HCT116 (cell line): ENCODE data around the gene ARID5B.

Experiments
- CTCF ChIP-seq, 3 experiments: fragments of 200-600 bp in 1 of 3; sonication (generic) in 1 of 3; IDR thresholded peaks in 2 of 3; conservative IDR thresholded peaks in 1 of 3; 2 replicates each; pipeline ENCODE4 v1.5.1; 2012 to 2017; ENCODE audit warnings: low read depth in 2 of 3, low read length in 2 of 3, antibody characterized with exemption in 1 of 3, borderline replicate concordance in 1 of 3, control low read depth in 1 of 3, mild to moderate bottlenecking in 1 of 3, mixed read lengths in 1 of 3, mixed run types in 1 of 3, moderate library complexity in 1 of 3; ENCODE audit not compliant: insufficient read depth in 1 of 3
- POLR2A ChIP-seq: IDR thresholded peaks from 2 replicates; pipeline ENCODE4 v1.7.0; 2011; ENCODE audit warnings: borderline replicate concordance; ENCODE audit not compliant: insufficient read depth, insufficient read length; ENCODE audit errors: extremely low read depth
- POLR2AphosphoS5 ChIP-seq: IDR thresholded peaks from 2 replicates; pipeline ENCODE4 v1.6.1; 2011; ENCODE audit warnings: mild to moderate bottlenecking, low read depth, low read length, moderate library complexity

GRCh38 chr10:62112300-62112699 lies 210.8 kb downstream of the ARID5B start:
- no peak for TF ChIP-seq CTCF (IDR thresholded peaks at IDR 0.05 in 2 of 3, conservative IDR thresholded peaks at IDR 0.05 in 1 of 3; ENCODE audit: borderline replicate concordance in 1 of 3, insufficient read depth in 1 of 3, low read depth in 2 of 3, low read length in 2 of 3)
- TF ChIP-seq POLR2AphosphoS5, result no peak
- TF ChIP-seq POLR2A, result no peak
